Sciatic nerve (tissue), 2 donors: ENCODE data around the gene CORO1C. TPM values are rescaled to one million over a fixed set of nuclear protein-coding genes. Genes with fewer than 3 reads are reported as not detected.
"Not testable (repeated sequence)": the region's sequence is repeated elsewhere in the genome, so short reads cannot be mapped to it uniquely, and the experiment has no call there.

Experiments used
- ATAC-seq: fragments of 200-7000 bp; cut with Tn5 transposase; one replicate; pipeline ENCODE4 v1.9.1; 2020; ENCODE audit warnings: mild to moderate bottlenecking, moderate library complexity
- DNase-seq: peaks from one replicate; pipeline ENCODE4 v3.0.0-alpha.2; 2020; ENCODE audit warnings: low spot score
- intact Hi-C: fragments of 100-400 bp; cut with DNase I; formaldehyde crosslinking; loops from one replicate; pipeline ENCODE4 v1.14.2; 2022
- total RNA-seq: library from RNA; stranded (reverse); fragmentation: NEBNext Ultra II Directional; extraction: Animal tissue kit (Norgen Biotek cat#: 25700); gene quantifications from one replicate; pipeline ENCODE4 v1.2.1, GENCODE V29; 2021
- donor health status: DM: no; HTN: no; CAD: no.
- donor health status: DM: no; HTN: no; CAD: no.

The CORO1C gene
- total RNA-seq = 194 TPM

DNA sequence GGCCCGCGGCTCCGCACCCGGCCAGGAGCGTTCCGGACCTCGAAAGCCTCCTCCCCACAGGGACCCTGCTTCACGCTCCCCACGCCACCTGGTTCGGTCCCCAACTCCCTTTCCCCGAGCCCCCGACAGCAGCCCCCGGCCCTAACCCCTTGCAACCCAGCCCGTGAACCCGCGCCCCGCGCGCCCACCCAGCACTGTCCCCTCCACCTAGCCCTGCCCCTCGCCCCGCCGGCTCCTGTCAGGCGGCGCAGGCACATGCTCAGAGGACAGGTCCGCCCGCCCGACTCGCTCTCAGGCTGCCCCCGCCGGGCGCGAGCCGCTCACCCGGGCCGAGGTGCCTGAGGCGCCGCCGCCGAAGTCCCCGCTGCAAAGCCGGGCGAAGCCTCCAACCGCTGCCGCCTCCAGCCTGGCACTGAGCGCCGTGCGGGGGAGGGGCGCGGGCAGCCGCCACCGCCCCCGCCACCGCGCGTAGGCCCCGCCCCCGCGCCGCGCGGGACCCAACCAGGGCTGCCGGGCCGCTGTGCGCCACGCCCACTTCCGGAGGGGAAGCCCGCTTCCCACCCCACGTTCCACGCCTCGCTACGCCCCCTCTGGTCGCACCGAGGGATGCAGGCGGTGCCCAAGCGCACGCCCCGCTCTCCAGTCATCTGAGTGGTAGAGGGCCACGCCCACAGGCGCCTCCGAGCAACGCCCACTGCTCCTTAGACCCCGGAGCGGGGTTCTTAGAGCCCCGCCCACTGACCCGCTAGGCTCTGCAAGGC is at the start of gene CORO1C:
TSS of gene CORO1C (minus strand) at position 414 of the 761 bp plus-strand sequence. CDS start 30,200 bp downstream, outside the sequence.
- ATAC-seq = peak; percentile 88
- peak; percentile 98 for DNase-seq
- intact Hi-C loops = loop anchor here (5.0 kb wide), 1 partner anchor 126 kb away; the partner anchor contains the start of gene SSH1

DNA sequence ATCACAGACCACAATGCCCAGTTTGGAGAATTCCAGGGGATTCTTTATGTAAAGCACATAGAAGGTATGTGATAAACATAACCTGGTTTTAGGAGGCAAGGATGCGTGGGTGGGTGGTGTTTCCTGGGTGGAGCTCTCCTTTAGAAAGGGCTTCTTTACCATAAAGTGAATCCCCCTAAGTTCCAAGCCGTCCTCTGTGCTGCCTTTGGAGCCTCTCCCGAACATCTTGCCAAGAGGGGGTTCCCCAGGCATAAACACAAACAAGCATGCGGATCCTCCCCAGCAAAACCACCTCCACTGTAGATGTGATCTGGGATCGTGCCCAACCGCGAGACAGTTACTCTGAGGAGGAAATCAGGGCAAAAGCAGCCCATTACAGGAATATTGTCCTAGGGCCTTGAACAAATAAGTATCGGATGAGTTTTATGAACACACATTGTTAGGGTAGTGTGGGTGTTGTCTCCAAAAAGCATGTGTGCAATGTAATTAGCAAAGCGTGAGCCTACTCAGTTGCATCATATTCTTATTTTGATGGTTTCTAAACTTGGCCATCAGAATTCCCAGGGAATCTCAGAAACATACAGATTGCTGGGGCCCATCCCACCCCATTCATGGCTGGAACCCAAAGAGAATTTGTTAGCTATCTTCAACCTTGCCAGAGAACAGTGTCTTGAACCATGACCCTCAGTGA is 48.8 kb upstream of the CORO1C start:
- intact Hi-C loops = no loop called here
- ATAC-seq = peak; percentile 84
- DNase-seq = no peak

DNA sequence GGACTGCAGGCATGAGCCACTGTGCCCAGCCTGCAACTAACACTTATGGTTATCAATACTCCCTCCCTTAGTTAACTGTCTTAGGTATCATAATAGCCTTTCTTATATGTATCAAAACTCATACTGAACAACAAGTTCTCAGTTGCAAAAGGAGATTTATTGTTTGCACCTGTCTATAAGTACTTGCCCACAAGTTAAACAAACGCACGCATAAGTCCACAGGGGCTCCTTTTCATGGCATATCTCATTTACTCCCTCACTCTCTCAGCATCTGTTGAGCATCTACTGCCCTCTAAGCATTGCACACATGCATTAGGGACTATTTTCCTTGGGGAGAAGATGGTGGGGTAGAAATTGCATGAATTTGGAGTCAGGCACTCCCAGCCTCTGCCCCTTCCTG is 46.7 kb upstream of the CORO1C start:
- intact Hi-C loops = no loop called here
- DNase-seq (no peak), ATAC-seq (no peak)

DNA sequence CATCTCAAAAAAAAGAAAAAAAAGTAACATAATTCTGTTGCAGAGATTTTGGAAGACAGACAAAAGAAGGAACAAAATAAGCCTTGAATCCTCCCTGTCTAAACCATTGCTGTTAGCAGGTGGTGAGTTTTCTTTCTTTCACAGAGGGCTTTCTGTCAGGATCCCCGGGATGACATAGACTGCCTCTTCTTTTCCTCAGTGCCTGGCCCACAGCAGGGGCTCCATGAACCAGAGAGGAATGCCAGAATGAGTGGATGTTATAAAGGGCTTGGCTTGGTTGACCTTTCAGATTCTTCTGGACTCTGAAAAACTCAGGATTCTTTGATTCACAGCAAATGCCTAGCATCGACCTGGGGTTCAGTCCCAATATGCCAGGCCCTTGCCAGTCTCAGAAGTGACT is 45.8 kb upstream of the CORO1C start:
- ATAC-seq = no peak
- intact Hi-C loops = no loop called here

DNA sequence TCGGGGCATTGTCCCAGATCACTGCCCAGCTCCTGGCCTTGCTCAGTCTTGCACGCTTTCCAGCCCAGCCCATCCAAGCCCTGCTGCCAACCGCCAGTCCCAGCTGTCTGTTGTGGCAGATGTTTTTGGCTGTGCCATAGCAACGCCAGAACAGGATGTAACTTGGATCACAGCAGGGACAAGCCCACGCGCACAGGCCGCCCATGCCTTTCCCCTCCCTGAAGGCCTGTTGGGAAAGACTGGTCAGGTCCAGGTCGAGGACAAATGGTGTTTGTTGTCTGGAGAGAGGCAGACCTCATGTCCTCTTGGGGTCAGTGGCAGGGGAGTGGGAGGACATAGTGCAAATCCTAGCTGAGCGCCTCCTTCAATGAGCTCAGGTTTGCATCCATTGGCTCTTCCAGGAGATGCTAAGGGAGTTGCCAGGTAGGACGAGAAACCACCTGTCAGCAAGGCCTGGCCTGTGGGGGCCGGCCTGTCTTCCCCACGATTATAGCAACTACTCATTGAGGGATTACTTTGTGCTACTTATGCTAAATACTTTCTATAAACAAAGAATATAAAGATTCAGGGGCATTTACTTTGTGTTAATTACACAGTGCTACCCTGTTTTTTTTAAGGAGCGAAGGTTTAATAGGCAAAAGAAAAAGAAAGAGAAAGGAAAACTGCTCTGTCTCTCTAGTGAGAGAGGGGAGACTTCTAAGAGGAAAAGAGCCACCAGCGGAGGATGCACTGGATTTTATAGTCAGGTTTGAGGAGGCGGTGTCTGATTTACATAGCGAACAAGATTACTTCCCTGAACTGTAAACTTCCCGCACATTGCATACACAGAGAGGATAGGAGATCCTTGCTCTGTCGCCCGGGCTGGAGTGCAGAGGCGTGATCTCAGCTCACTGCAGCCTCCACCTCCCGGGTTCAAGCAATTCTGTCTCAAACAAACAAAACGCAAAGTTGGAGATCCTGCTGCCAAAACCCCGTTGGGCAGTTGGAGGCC is 42.8 kb upstream of the CORO1C start:
- ATAC-seq (peak; percentile 94), DNase-seq (peak; percentile 67)
- intact Hi-C loops = no loop called here

More for the DNA sequence above, 45.8 kb upstream of the CORO1C start:
- DNase-seq = no peak

DNA sequence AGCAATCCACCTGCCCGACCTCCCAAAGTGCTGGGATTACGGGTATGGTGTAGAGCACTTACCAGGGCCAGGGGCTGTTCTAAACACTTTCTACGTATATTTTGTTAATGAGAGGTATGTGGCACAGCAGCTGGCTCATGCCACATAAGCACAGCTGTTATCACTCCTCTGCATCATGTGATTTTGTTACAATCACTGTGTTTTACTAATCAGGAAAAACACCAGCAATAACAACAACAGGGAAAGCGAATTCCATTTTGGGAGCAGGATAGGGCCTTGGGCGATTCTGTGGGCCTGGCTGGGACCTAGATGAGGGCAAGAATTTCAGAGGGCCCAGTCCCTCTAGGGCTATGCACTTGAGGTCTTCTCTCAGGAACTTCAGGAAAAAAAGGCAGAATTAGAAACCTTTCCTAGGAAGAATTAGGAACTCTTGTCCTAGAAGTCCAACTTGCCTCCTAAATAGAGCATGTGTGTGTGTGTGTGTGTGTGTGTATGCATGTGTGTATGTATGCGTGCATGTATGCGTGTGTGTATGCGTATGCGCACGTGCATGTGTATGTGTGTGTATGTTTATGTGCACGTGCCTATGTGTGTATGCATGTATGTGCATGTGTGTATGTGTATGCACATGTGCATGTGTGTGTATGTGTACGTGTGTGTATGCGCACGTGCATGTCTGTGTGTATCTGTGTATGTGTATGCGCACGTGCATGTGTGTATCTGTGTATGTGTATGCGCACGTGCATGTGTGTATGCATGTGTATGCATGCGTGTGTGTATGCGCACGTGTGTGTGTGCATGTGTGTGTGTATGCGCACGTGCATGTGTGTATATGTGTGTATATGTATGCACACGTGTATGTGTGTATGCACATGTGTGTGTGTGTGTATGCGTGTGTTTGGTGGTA is 41.8 kb upstream of the CORO1C start:
- DNase-seq = no peak
- intact Hi-C loops = no loop called here
- peak; percentile 6 for ATAC-seq

DNA sequence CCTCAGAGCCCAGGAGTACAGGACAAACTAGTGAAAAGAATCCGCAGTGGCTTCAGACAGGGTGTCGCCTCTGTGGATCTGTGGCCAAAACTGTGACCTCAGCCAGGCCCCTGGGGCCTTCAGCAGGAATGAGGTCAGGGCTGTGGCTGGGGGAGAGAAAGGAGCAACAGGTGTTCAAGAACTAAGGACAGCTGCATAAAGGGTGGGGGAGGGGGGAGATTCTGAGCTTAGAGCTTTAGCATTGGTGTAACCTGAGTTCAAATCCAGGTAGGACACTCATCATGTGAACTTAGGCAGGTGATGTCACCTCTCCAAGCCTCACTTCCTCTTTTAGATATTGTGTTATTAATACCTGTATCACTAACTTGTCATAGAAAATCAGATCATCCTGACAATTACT is 40.9 kb upstream of the CORO1C start:
- intact Hi-C loops = no loop called here
- DNase-seq (no peak), ATAC-seq (no peak)

DNA sequence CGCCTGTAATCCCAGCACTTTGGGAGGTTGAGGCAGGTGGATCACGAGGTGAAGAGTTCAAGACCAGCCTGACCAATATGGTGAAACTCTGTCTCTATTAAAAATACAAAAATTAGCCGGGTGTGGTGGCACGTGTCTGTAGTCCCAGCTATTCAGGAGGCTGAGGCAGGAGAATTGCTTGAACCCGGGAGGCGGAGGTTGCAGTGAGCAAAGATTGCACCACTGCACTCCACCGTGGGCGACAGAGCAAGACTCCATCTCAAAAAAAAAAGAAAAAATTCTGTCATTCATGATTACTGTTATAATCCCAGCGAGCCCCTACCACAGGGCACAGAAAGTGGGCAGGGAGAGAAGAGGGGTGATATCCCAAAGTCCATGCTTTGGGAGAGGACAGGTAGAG is 40.5 kb upstream of the CORO1C start:
- DNase-seq, intact Hi-C loops, ATAC-seq: not testable (repeated sequence)

DNA sequence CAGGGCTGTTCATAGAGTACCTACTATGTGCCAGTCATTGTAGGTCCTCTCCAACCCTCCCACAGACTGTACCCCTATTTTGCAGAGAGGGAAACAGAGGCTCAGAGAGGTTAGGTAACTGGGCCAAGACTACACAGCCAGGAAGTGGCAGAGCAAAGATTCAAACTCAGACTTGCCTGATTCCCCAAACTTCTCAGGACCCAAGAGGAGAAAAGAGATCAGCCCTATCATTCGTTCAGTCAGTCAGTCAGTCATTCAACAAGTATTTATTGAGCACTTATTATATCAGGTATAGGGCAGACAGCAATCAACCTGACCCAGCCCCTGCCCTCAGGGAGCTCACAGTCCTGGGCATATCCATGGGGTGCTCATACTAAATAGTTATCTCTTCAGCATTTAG is 39.6 kb upstream of the CORO1C start:
- ATAC-seq (no peak), DNase-seq (no peak)
- intact Hi-C loops = no loop called here

DNA sequence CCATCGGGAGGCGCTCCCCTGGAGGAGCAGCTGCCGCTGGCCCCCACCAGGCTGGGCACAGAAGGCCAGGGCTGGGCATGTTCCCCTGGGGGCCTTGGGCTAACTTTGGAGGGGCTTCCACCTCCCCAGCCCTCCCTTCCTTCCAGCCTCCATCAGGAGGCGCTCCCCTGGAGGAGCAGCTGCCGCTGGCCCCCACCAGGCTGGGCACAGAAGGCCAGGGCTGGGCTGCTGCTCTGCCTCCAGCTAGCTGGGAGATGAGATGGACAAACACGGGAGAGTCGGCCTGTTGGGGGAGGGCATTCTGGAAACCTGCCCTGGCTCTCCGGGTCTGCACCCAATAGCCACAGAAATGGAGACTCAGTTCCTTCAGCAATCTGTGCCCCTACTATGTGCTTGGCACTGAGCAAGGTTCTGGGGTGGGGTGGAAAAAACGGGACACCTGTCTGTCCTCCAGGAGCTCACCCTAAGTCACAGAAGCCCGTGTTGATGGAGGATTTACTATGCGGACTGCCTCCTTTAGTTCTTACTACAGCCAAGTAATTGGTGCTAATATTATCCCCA is 39.0 kb upstream of the CORO1C start:
- ATAC-seq (no peak), DNase-seq (no peak)
- intact Hi-C loops = no loop called here

DNA sequence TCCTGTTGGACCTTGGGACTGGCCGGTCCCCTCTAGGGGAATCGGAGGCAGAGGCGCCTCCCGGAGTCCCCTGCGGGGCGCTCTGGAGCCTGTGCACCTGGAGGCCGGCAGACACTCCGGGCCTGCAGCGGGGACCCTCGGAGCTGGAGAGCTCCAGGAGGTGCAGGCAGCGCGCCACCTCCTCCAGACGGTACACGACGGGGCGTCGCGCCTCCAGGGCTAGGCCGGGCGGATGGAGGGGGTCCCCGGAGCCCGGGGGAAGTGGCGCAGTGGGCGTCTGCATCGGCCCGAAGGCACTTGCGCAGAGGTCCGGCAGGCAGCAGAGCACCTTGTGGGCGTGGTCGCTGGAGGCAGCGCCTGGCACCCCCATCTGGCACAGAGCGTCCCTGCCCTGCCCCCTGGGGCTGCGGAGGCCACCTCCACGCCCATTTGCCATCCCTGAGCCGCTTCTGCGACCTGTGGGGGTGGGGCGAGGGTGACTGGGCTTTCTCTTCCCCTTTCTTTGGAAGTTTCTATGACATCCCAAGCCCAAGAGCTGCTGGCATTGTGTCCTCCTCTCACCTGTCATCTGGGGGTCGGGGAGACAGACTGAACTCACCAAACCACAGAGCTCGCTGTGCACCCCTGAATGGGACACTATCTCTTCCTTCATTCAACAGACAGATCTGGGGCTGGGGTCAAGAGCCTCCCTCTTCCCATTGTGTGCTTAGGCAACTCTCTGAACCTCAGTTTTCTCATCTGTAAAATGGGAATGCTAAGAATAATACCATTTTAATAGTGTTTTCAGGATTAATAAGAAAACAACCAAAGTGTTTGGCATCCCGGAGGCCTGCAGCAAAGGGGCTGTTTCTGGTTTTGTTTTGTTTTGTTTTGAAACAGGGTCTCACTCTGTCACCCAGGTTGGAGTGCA is 37.5 kb upstream of the CORO1C start:
- peak; percentile 27 for ATAC-seq
- intact Hi-C loops = no loop called here
- DNase-seq = no peak

DNA sequence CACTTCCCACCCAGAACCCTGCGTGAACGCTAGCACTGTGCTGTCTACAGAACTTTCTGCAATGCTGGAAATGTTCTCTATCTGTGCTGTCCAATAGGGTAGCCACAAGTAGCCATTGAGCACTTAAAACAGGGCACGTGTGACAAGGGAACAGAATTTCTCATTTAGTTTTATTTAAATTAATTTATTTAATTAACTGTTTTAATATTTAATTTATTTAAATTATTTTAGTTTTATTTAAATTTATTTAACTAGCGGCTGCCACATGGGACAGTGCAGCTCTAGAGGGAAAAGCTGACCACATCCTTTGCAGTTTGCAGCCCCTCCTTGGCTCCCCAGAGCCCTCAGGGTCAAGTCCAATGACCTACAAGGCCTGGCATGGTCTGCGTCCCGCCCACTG is 35.0 kb upstream of the CORO1C start:
- intact Hi-C loops = no loop called here
- no peak for DNase-seq
- ATAC-seq = no peak

DNA sequence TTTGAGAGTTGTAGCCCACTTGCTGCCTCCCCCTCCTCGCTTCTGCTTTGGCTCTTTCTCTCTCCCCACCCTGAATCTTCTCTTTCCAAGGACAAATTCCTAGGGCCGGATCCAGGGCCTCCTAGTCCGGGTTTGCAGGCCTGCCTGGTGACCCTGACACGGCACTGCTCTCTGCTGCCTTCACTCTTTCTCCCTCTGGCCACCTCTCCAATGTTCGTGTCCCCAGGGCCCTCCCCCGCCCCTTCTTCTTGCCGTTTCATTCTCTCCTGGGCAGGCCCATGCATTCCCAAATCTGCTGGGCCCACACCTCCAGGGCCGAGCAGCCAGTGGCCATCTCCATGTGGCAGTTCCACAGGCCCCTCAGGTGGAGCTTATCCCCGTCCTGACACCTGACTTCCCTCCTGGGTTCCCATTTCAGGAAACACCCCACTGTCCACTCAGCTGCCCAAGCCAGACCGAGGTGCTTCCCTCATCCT is 34.0 kb upstream of the CORO1C start:
- DNase-seq = no peak
- intact Hi-C loops = no loop called here
- ATAC-seq = no peak

DNA sequence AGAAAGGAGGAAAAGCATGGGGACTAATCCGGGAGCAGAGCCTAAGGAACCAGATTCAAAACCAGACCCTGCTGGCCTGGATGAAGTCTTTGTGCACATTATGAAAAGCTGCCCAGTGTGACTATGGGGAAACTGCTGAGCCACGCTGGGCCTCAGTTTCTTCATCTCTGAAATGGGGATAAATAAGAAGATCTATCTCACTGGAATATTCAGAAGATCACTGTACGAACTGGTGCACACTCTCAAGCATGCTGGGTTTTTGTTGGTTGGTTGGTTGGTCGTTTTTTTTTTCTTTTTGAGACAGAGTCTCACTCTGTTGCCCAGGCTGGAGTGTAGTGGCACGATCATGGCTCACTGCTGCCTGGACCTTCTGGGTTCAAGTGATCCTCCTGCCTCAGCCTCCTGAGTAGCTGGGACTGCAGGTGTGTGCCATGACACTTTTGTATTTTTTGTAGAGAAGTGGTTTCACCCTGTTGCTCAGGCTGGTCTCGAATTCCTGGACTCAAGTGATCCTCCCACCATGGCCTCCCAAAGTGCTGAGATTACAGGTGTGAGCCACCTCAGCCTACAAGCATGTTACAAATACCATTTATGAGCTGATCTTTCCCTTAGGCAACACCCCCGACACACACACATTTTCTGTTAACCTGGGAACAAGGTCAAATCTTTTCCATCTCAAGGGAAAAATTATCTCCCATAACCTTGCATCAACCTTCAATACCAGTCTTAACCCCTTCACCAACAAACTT is 33.4 kb upstream of the CORO1C start:
- DNase-seq (no peak), ATAC-seq (no peak)
- intact Hi-C loops = loop anchor here (5.0 kb wide), 1 partner anchor 407 kb away; no protein-coding TSS in a partner anchor

DNA sequence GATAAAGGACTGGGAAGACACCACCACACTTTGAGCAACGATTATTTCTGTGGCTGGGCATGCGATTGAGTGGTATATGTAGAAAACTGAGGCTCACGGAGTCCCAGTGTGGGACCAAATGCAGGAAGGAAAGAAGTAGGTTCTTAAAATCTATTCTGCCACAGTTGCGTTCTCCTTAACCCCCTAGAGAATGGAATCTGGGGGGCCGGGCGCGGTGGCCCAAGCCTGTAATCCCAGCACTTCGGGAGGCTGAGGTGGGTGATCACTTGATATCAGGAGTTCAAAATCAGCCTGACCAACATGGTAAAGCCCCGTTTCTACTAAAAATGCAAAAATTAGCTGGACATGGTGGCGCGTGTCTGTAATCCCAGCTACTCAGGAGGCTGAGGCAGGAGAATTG is 29.9 kb upstream of the CORO1C start:
- no peak for DNase-seq
- no peak for ATAC-seq
- intact Hi-C loops = loop anchor here (5.0 kb wide), 1 partner anchor 404 kb away; no protein-coding TSS in a partner anchor

DNA sequence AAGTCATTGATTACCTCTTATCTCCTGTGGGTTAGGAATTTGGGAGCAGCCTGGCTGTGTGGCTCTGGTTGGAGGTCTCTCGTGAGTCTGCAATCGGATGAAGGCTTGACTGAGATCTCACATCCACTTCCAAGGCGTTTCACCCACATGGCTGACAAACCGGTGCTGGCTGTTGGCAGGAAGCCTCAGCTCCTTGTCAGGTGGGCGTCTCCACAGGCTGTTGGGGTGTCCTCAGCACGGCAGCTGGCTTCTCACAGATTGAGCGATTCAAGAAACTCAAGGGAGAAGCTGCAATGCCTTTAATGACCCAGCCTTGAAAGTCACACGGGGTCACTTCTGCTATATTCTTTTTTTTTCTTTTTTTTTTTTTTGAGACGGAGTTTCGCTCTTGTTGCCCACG is 28.6 kb upstream of the CORO1C start:
- DNase-seq = no peak
- intact Hi-C loops = loop anchor here (5.0 kb wide), 2 partner anchors 403 to 628 kb away; no protein-coding TSS in a partner anchor
- ATAC-seq = no peak
